ENCODE data around the gene PNMA6A. TPM values are rescaled to one million over a fixed set of nuclear protein-coding genes. Genes with fewer than 3 reads are reported as not detected.
"Not testable (repeated sequence)": the region's sequence is repeated elsewhere in the genome, so short reads cannot be mapped to it uniquely, and the experiment has no call there.

PNMA6A gene
- total and polyA plus RNA-seq, 2 donors (not counting 3 experiments of a cell fraction or from before 2014, with no cell fraction given) = 1.2 to 1.3 TPM

DNA sequence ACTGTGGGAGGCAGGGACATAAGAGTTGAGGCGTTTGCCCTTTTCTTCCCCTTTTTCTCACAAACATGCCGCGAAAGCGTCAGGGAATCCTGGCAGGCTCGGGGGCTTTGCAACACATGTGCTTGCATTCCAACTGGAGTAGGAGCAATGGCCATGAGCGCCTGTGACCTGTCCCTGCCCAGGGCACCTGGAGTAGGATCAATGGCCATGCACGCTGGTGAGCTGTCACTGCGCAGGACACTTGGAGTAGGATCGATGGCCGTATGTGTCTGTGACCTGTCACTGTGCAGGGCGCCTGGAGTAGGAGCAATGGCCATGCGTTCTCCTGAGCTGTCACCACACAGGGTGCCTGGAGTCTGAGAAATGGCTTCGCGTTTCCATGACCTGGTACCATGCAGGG is 51.2 kb downstream of the PNMA6A start:
- H2AFZ ChIP-seq (ENCODE audit: low read depth, low read length); H3K9me1 ChIP-seq (replicated peaks; ENCODE audit: control insufficient read depth, extremely low read depth, insufficient read depth, low read length); dilution Hi-C loops (cut with MboI; ENCODE audit: extremely low pct_ligation_motif_present, low sequenced_read_pairs); H3K4me3 ChIP-seq (replicated peaks in 1 of 3; ENCODE audit: insufficient read depth in 1 of 3, low read depth in 1 of 3, low read length in 3 of 3); DNase-seq (ENCODE audit: low read depth, low spot score); H3K79me2 ChIP-seq (ENCODE audit: control insufficient read depth, insufficient read depth, low read length); CTCF ChIA-PET; H3K4me1 ChIP-seq (ENCODE audit: control insufficient read depth, extremely low read depth, insufficient read depth, low read length); H3K27ac ChIP-seq (ENCODE audit: insufficient read depth, low read depth, low read length); H4K20me1 ChIP-seq (replicated peaks; ENCODE audit: control insufficient read depth, extremely low read depth, insufficient read depth, low read length); H3K4me2 ChIP-seq (ENCODE audit: insufficient read depth, low read length); H3K36me3 ChIP-seq (ENCODE audit: control insufficient read depth in 2 of 2, extremely low read depth in 1 of 2, insufficient read depth in 2 of 2, low read length in 2 of 2); intact Hi-C loops (cut with micrococcal nuclease); H3K27me3 ChIP-seq (ENCODE audit: control insufficient read depth in 2 of 2, insufficient read depth in 2 of 2, low read length in 2 of 2); BruUV-seq (replicated peaks); H3K9ac ChIP-seq (replicated peaks; ENCODE audit: extremely low read depth, insufficient read depth, low read length); POLR2A ChIA-PET; FAIRE-seq; H3K9me3 ChIP-seq (replicated peaks; ENCODE audit: control insufficient read depth, insufficient read depth, low read length): not testable (repeated sequence)

Small RNA genes lying within 50 kb of the gene (small RNA-seq; reads per million reads assigned to genes)
- gene AC243428.1 (ENCODE audit: insufficient read depth, insufficient read length, low read depth, low replicate concordance) = not detected

Other genes starting within 250 kb of the PNMA6A start
- 28.2 and 28.6 TPM in 2 replicates for gene CETN2, start 241.7 kb upstream of the PNMA6A start, total RNA-seq
- 15.1 and 15.4 TPM in 2 replicates for gene CETN2, start 241.7 kb upstream of the PNMA6A start, polyA plus RNA-seq
- gene NSDHL, start 241.4 kb upstream of the PNMA6A start, total RNA-seq = 40.0 and 43.4 TPM in 2 replicates
- 43.7 and 44.5 TPM in 2 replicates for gene NSDHL, start 241.4 kb upstream of the PNMA6A start, polyA plus RNA-seq
- 19.7 and 31.6 TPM in 2 replicates for gene ZNF185, start 174.4 kb upstream of the PNMA6A start, total RNA-seq
- 15.5 and 18.7 TPM in 2 replicates for gene ZNF185, start 174.4 kb upstream of the PNMA6A start, polyA plus RNA-seq
- gene PNMA5, start 78.3 kb upstream of the PNMA6A start, total RNA-seq = not detected in 2 replicates
- not detected in 2 replicates for gene PNMA5, start 78.3 kb upstream of the PNMA6A start, polyA plus RNA-seq
- not detected in 2 replicates for gene PNMA3, start 16.0 kb upstream of the PNMA6A start, total RNA-seq
- not detected in 2 replicates for gene PNMA3, start 16.0 kb upstream of the PNMA6A start, polyA plus RNA-seq
- not detected in 2 replicates for gene MAGEA1, start 106.8 kb downstream of the PNMA6A start, total RNA-seq
- gene MAGEA1, start 106.8 kb downstream of the PNMA6A start, polyA plus RNA-seq = not detected in 2 replicates
- not detected in 2 replicates for gene PNMA6F, start 249.3 kb downstream of the PNMA6A start, total RNA-seq
- not detected in 2 replicates for gene PNMA6F, start 249.3 kb downstream of the PNMA6A start, polyA plus RNA-seq